ENCODE measurements around the gene TBPL1. TPM values are rescaled to one million over a fixed set of nuclear protein-coding genes. Genes with fewer than 3 reads are reported as not detected.

Gene TBPL1
- total RNA-seq, 1 donor from 2014 or later = 35.7 TPM

- POLR2A ChIA-PET = no interaction called here
- intact Hi-C loops (cut with micrococcal nuclease) = no loop called here
Observed at GRCh38 chr6:133937909-133938308, 15.1 kb upstream of the TBPL1 start.

GRCh38 chr6:133938533-133938932 is 14.5 kb upstream of the TBPL1 start:
- ChIA-PET POLR2A (no interaction called here), CTCF (interaction anchor here (0.6 to 2.6 kb wide), 3 partner anchors 14 to 1002 kb away, joined by 3 to 12 read pairs (median 5); no protein-coding TSS in a partner anchor)
- peaks cover 8% of the 10 kb centered on the region for H3K9me3 Mint-ChIP-seq
- H3K4me3 Mint-ChIP-seq = no peak overlapping the region
- H3K27me3 Mint-ChIP-seq = peaks cover 17% of the 10 kb centered on the region
- intact Hi-C loops (cut with micrococcal nuclease) = no loop called here
- ATAC-seq (ENCODE audit: low read depth) = no peak
- H3K36me3 Mint-ChIP-seq (ENCODE audit: low read depth) = no peaks in the 10 kb centered on the region
- TF ChIP-seq, protein P1, sequence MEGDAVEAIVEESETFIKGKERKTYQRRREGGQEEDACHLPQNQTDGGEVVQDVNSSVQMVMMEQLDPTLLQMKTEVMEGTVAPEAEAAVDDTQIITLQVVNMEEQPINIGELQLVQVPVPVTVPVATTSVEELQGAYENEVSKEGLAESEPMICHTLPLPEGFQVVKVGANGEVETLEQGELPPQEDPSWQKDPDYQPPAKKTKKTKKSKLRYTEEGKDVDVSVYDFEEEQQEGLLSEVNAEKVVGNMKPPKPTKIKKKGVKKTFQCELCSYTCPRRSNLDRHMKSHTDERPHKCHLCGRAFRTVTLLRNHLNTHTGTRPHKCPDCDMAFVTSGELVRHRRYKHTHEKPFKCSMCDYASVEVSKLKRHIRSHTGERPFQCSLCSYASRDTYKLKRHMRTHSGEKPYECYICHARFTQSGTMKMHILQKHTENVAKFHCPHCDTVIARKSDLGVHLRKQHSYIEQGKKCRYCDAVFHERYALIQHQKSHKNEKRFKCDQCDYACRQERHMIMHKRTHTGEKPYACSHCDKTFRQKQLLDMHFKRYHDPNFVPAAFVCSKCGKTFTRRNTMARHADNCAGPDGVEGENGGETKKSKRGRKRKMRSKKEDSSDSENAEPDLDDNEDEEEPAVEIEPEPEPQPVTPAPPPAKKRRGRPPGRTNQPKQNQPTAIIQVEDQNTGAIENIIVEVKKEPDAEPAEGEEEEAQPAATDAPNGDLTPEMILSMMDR (IDR thresholded peaks at IDR 0.05) = no peak
- no peak overlapping the region for H3K27ac Mint-ChIP-seq
- no peak for DNase-seq
- no peaks in the 10 kb centered on the region for H3K4me1 Mint-ChIP-seq

More at GRCh38 chr6:133937909-133938308, 15.1 kb upstream of the TBPL1 start:
- H3K9me3 Mint-ChIP-seq = peaks cover 12% of the 10 kb centered on the region
- H3K4me3 Mint-ChIP-seq = no peak overlapping the region
- CTCF ChIA-PET = interaction anchor here (2.2 to 2.6 kb wide), 2 partner anchors 13 to 159 kb away, joined by 5 to 12 read pairs; no protein-coding TSS in a partner anchor
- no peaks in the 10 kb centered on the region for H3K4me1 Mint-ChIP-seq
- ATAC-seq (ENCODE audit: low read depth) = no peak
- TF ChIP-seq, protein P1 (IDR thresholded peaks at IDR 0.05) = no peak
- no peaks in the 10 kb centered on the region for H3K36me3 Mint-ChIP-seq (ENCODE audit: low read depth)
- no peak for DNase-seq
- peaks cover 21% of the 10 kb centered on the region for H3K27me3 Mint-ChIP-seq
- H3K27ac Mint-ChIP-seq = no peak overlapping the region

DNA sequence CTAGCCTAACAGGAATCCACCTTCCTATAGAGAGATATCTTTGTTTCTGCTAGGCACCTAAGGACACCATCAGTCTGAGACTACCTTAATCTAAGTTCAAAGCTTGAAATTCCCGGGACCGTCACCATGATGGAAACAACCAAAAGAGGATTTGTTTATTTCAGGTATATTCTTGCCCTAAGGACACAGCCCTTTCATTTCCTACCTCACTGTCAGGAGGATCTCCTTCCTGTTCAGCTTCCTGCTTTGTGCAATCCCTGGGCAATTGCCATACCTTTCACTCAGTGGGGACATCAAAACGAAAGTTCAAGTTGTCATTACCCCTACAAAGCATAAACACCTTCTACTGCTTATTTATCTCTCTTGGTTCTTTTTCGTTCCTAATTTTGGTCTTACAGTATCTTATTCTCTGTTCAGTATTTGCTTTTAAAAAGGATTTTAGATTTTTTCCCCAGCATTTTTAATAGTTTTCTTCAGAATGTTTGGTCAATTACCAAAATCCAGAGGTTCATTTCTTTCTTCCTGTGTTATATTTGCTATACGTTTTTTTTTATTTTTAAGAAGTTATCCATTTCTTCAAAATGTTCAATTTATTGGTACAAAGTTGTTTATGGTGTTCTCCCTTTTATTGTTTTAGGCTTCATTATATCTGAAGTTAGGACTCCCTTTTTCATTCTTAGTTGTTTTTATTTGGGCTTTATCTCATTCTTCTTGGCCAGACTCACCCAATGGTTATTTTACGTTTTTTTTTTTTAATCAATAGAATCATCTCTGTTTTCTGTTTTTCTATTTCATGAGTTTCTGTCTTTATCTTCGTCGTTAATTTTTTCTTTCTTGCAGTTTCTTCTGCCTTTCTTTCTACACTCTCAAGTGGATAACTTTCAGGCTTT is 13.0 kb upstream of the TBPL1 start:
- ChIA-PET CTCF (interaction anchor here (0.8 kb wide), 1 partner anchor 16 kb away, joined by 6 read pairs; no protein-coding TSS in a partner anchor), POLR2A (no interaction called here)
- intact Hi-C loops (cut with micrococcal nuclease) = no loop called here
- no peak overlapping the region for H3K4me3 Mint-ChIP-seq
- H3K27ac Mint-ChIP-seq = no peak overlapping the region
- no peak for DNase-seq
- H3K36me3 Mint-ChIP-seq (ENCODE audit: low read depth) = no peaks in the 10 kb centered on the region
- H3K9me3 Mint-ChIP-seq = peaks cover 5% of the 10 kb centered on the region
- H3K27me3 Mint-ChIP-seq = peaks cover 12% of the 10 kb centered on the region
- ATAC-seq (ENCODE audit: low read depth) = no peak
- no peaks in the 10 kb centered on the region for H3K4me1 Mint-ChIP-seq
- TF ChIP-seq, protein P1 (IDR thresholded peaks at IDR 0.05) = no peak

DNA sequence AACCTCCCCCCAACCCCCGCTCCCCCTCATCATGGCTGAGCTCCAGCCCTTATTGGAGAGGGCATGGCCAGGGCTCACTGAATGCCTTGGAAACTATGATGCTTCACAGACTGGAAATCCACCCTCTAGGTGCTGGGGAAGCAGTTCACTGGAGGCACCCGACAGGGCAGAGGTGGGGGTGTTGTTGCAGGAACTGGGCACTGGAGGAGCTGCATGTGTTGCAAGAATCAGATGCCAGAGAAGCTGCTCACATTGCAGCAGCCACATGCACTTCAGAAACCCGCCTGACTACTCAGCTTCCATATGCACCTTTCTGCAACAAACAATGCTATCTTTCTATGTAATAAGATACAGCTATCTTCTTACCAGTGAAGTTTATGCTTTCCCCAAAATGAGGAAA is 7.9 kb upstream of the TBPL1 start:
- TF ChIP-seq, protein P1 (IDR thresholded peaks at IDR 0.05) = no peak
- H3K9me3 Mint-ChIP-seq = no peaks in the 10 kb centered on the region
- no peak overlapping the region for H3K4me3 Mint-ChIP-seq
- intact Hi-C loops (cut with micrococcal nuclease) = no loop called here
- ChIA-PET CTCF (interaction anchor here (1.8 to 2.4 kb wide), 2 partner anchors 20 to 21 kb away, joined by 3 to 8 read pairs; no protein-coding TSS in a partner anchor), POLR2A (no interaction called here)
- H3K27me3 Mint-ChIP-seq = peaks cover 11% of the 10 kb centered on the region
- no peaks in the 10 kb centered on the region for H3K36me3 Mint-ChIP-seq (ENCODE audit: low read depth)
- no peaks in the 10 kb centered on the region for H3K4me1 Mint-ChIP-seq
- ATAC-seq (ENCODE audit: low read depth) (no peak), DNase-seq (no peak)
- H3K27ac Mint-ChIP-seq = no peak overlapping the region

DNA sequence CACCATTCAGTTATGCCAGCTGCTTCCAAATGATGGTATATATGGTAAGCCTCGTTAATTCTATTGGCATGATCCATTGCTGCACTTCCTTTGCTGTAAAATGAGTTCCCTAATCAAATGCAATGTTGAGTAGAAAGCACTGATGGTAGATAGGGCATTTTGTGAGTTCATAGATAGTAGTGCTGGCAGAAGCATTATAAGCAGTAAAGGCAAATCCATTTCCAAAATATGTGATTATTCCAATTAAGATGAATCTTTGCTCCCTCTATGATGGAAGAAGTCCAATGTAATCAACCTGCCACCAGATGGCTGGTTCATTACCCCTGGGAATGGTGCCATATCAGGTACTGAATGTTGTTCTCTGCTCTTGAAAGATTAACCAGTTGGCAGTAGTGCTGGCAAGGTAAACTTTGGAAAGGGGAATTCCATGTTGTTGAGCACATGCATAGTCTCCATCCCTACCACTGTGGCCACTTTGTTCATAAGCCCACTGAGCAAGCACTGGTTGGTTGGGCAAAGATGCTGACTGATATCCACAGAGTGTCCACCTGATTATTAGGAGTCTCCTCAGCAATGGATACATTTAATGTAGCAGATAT is 5.6 kb upstream of the TBPL1 start:
- Mint-ChIP-seq H3K27ac (no peak overlapping the region), H3K27me3 (peaks cover 8% of the 10 kb centered on the region), H3K4me3 (no peak overlapping the region), H3K36me3 (ENCODE audit: low read depth) (peaks cover 2% of the 10 kb centered on the region), H3K4me1 (peaks cover 10% of the 10 kb centered on the region), H3K9me3 (no peaks in the 10 kb centered on the region)
- TF ChIP-seq, protein P1 (IDR thresholded peaks at IDR 0.05) = no peak
- ATAC-seq (ENCODE audit: low read depth) (no peak), DNase-seq (no peak)
- ChIA-PET POLR2A (no interaction called here), CTCF (no interaction called here)
- intact Hi-C loops (cut with micrococcal nuclease) = no loop called here
